Epidermal melanocyte (primary cell): Measurements from ENCODE around the gene HSPA9.

Experiments used
- DNase-seq: peaks from one replicate; pipeline ENCODE4 v3.0.0; 2011; ENCODE audit warnings: low spot score; ENCODE audit not compliant: insufficient read length

HSPA9 gene

DNA sequence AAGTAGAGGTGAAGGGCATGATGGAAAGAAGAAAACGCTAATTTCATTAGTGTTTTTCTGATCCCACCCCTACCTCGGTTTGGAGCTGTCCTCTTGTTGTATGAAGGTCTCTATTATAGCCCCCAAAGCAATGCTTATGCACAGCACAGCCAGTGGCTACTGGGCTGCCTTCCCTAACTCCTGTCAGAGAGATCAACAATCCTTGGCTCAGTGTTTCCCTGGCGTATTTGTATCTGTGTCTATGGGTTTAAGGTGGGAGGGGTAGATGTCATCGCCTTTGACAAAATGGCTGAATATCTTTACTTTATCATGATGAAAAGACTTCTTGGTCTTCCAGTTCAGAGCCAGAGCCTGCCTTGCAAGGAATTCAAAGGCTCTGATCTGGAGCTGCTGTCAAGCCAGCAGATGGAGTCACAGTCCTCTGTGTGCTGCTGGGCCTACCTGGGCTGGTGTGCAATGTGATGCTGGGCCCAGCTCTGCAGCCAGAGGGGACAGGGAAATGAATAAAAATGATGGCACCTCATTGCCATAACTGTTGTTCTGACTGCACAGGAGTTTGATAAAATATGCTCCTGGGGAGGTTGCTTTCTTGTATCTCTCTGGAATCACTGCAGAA, 20.1 kb upstream of the HSPA9 start:
- no peak for DNase-seq

DNA sequence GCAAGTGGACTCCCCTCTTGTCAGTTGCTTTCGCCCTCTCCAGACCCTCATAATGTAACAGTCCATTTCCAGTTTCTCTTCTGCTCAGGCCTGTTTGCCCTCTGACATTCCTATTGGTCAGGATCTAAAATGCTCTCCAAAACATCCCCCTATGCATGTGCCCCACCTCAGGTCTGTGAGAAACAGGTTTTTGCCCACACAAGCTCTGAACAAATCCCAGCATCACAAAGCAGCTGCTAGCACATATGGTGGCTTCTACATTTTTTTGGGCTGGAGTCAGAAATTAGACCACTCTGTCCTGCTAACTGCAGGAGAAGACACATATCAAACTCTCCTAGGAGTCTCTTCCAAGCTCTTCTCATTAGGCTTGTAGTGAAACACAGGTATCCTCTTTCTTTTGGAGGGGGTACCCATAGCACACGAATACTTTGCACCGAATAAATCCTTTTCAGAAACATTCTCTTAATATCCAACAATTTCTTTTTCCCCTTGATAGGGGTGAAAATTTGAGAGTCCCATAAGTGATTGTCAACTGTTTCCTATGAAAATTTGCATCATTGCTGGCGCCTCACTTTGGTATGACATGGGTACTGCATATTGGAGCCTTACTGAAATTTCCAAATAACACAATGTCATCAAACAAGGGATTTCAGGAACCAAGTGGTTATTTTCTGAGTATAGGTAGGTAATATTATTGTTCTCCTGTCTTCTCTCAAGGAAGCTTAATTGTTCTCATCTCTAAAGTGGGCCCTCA, 19.3 kb upstream of the HSPA9 start:
- no peak for DNase-seq

DNA sequence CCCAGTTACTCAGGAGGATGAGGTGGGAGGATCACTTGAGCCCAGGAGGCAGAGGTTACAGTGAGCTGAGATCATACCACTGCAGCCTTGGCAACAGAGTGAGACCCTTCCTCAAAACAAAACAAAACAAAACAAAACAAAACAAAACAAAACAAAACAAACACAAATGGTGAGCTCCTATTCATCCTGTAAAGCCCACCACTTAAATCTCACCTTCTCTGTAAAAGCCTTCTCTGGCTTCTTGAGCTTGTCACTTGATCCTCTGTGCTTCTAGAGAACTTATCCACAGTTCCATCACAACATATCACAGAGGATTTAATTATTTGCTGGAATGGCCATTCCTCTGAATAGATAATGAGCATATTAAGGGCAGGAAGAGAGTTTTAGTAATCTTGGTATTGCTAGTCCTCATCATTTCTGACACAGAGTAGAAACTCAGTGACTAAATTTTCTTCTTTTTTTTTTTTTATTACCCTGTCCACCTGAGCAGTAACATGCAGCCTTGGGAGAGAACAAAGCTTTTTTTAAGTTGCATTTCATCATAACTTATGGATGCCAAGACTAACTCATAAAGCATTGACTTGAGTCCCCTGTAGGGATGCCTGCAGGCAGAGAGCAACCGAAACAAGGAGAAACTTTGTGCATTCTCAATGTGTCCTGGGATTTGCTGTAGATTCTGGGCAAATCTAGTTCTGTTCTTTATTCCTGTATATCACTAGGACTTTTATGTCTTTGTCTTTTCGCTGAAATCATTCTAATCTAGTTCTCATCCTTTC, 13.0 kb upstream of the HSPA9 start:
- DNase-seq: no peak

DNA sequence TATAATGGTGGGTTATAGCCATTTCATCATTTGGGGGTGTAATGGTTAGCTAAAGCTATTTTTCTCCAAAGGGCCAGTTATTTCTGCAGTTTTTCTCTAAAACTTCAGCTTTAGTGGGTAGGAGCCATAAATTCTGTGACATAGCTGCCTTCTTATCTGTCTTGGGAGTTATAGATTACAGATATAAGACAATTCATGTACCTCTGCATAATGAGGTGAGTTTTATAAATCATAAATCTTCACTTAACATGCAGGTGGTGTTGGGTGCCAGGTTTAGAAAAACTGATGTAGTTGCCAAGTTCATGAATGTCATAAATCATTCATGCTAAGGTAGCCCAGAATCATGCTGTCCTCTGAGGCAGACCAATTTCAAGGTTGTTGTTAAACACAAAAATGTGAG, 10.0 kb upstream of the HSPA9 start:
- DNase-seq: no peak

DNA sequence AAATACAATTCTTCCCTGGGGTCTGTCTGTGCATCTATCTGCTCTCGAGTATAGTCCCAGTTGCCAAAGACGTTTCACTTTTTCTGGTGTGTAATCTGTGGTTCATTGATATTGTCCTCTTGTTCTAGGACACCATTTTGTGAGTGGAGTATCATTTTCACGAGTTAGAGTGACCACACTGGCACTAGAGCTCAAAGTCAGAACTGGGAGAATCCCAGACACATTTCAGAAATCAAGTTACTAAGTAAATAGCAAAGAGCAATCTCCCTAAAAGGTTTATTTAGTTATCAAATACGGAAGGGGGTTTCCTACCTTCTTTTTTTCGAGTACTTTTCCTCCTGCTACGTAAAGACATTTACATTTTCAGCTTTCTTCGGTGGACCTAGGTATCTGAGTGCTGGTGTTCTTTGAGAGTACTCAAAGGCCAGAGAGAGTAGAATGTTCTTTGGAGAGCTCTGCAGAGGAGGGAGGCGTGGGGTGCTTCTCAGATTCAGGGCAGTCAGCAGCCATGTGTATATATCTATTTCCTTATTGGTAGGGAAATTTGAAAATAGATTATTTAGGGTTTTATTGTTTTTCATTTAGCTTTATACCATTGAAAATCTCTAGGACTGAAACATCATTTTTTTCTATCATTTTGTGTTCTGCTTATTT, 8.9 kb upstream of the HSPA9 start:
- DNase-seq: no peak

DNA sequence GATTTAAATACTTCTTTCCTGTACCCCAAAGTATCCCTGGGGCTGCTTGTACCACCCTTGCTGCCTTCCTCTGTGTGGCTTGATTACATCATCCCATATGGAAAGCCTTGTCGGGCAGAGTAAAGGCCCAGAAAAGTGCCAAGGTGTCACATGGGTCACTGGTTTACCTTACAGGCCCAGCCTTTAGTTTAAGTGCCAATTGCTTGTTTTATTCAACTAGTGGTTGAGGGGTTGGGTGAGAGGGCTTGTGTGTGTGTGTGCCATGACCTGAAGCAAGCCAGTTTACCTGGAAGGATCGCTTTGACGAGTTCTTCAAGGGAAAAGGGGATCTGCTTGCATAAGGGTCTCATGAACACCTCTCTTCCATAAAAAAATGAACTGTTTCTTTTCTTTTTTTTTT, 7.8 kb upstream of the HSPA9 start:
- no peak for DNase-seq

DNA sequence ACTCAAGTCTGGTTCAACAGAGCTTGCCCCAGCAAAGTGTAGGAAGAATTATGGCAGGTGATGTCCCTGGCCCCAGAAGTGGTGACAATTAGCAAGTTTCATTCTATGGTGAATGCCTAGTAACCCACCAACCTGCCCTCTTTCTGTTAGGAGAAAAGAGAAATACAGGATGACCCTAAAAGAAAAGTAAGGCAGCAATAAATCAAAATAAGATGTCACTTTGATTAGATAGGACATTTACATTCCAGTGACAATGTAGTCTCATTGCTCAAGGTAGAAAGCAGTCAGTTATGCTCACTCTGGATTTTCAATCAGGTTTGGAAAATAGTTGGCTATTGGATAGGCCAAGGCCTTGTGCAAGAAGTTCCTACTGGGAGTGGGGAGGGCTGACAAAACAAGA, 5.6 kb upstream of the HSPA9 start:
- no peak for DNase-seq

DNA sequence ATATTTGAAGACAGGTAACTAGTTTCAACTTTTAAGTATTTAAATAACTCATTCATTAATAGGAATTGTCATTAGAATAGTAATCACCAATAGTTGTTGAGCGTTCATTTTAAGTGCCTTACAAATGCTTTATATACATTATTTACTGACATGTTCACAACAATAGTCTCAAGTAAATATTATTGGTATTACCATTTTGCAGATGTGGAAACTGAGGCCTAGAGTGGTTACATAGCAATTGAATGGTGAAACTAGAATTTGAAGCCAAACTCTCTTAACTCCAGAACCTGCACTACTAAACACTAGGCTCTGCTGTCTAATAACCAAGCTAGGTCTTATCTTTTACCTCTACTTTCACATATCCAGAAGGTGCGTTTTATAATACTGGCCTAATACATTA, 4.8 kb upstream of the HSPA9 start:
- no peak for DNase-seq

DNA sequence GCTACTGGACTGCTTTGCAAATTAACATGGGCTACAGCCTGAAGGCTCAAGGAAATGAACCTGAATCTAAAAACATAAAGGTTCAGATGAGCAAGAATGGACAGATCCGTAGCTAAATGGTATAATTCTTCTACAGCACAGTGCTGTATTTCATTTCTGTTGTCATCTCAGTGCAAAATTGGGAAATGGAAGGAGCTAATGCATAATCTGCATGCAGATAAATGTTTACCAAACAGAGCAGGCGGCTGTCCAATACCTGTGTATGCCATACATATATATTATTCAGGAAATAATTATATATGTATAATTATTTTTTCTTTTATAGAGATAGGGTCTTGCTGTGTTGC, 4.3 kb upstream of the HSPA9 start:
- DNase-seq: no peak

DNA sequence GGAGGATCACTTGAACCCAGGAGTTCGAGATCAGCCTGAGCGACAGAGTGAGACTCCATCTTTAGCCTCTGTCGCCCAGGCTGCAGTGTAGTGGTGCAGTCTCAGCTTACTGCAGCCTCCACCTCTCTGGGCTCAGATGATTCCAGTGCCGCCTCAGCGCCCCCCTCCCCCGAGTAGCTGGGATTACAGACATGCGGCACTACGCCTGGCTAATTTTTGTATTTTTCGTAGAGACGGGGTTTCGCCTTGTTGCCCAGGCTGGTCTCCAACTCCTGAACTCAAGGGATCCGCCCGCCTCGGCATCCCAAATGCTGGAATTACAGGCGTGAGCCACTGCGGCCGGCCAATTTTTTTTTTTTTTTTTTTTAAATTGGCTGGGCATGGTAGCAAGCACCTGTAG, 2.3 kb upstream of the HSPA9 start:
- no peak for DNase-seq

DNA sequence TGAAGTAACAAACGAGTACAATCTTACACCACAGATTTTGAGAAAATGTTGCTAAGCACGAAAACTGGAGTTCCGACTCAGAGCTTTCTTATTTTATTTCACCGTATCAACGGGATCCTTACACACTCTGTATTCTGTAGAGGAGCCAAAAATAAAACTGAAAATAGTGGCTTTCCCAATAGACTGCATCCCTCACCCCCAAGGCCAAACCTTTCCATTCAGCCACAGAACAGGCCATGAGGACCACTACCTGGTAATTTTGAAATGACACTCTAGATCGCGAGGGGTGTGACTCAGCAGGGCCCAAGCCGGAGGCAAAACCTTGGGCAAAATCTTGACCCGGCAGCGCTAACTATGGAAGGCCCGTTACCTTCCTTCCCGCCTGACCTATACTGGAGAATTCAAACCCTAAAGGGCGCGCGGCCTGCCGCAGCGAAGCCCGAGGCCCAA, 432 bp downstream of the HSPA9 start:
- no peak for DNase-seq

DNA sequence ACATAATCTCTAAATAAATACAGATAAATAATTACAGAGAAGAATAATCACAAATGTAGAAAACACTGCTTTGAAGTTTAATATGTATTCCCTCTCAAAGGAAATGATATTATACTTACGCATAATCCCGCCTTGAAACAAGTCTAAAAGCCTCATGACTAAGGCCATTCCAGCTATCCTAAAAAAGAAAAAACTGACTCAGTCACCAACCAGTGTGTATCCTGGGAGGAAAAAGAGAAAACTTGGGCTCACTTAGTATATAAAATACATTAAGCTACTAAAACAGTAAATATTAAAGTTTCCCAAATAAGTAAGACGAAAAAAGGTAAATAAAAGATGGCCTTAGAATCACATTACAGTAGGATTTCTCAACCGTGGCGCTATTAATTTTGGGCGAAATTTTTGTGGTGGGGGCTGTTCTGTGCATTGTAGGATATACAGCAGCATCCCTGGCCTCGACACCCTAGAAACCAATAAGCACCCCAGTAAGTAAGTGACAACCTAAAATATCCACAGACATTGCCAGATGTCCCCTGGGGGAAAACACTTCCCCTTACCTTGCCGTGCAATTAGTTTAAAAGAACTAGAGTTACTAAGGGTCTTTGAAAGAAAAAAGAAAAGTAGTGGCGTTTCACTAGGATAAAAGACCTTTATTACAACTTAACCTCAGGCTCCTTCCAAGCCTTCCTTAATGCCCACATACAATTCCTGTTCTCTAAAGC, 1.1 kb downstream of the HSPA9 start:
- no peak for DNase-seq

DNA sequence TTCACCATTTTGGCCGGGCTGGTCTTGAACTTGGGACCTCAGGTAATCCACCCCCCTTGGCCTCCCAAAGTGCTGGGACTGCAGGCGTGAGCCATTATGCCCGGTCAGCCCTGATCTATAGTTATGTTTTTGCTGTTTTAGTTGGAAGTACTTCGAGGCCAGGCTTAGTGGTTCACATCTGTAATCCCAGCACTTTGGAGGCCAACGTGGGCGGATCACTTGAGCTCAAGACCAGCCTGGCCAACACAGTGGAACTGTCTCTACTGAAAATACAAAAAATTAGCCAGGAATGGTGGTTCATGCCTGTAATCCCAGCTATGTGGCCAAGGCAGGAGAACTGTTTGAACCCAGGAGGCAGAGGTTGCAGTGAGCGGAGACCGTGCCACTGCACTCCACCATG, 2.0 kb downstream of the HSPA9 start:
- no peak for DNase-seq

DNA sequence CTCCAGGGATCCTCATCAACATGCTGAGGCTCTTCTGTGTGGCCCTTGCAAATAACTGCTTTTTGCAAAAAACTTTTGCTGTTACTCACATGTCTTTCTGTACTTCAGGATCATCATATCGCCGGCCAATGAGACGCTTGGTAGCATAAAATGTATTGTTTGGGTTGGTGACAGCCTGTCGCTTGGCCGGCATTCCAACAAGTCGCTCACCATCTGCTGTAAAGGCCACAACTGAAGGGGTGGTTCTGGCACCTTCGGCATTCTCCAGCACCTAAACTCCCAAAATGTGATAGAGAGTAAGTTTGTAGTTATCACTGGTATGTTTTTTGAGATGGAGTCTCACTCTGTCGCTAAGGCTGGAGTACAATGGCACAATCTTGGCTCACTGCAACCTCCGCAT, 4.3 kb downstream of the HSPA9 start:
- no peak for DNase-seq

DNA sequence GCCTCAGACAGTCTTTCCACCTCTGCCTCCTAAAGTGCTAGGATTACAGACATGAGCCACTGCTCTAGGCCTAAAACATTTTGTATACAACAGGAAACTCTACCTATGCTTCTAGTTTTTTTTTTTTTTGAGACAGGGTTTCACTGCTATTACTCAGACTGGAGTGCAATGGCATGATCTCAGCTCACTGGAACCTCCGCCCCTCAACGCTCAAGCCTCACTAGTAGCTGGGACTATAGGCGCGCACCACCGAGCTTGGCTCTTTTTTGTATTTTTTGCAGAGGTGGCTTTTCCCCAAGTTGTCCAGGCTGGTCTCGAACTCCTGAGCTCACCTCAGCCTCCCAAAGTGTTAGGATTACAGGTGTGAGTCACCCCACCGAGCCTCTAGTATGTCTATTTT, 5.4 kb downstream of the HSPA9 start:
- no peak for DNase-seq

DNA sequence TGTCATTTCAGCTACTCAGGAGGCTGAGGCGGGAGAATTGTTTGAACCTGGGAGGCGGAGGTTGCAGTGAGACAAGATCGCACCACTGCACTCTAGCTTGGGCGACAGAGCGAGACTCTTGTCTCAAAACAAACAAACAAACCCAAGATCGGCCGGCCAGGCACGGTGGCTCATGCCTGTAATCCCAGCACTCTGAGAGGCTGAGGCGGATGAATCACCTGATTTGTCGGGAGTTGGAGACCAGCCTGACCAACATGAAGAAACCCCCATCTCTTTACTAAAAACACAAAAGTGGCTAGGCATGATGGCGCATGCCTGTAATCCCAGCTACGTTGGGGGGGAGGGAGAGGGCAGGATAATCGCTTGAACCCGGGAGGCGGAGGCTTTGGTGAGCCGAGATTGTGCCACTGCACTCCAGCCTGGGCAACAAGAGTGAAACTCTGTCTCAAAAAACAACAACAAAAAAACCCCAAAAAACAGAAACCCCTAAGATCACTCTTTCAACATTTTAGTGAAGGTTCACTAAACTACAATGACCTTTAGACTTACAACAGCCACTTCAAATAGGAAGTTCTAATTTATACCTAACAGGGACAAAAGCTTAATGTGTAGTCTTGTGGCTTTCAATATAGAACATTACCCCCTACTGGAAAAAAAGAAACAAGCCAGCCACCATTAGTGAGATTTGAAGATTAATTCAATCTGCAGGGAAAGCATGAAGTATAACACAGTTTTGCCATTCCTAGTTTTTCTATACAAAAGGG, 7.0 kb downstream of the HSPA9 start:
- no peak for DNase-seq

DNA sequence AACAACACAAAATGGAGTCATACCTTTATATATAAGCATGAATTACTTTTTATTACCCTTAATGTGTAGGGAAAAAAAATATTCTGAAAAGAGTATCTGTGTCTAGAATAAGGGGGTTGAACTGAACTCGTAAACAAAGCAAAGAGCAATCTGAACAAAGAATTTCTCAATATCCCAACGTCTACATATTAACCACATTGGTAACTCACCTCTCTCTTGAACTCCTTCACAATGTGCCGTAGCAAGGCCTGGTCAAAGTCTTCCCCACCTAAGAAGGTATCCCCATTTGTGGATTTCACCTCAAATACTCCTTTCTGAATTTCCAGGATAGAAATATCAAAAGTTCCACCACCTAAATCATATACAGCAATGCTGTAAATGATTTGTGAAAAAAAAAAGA, 8.4 kb downstream of the HSPA9 start:
- DNase-seq: no peak

DNA sequence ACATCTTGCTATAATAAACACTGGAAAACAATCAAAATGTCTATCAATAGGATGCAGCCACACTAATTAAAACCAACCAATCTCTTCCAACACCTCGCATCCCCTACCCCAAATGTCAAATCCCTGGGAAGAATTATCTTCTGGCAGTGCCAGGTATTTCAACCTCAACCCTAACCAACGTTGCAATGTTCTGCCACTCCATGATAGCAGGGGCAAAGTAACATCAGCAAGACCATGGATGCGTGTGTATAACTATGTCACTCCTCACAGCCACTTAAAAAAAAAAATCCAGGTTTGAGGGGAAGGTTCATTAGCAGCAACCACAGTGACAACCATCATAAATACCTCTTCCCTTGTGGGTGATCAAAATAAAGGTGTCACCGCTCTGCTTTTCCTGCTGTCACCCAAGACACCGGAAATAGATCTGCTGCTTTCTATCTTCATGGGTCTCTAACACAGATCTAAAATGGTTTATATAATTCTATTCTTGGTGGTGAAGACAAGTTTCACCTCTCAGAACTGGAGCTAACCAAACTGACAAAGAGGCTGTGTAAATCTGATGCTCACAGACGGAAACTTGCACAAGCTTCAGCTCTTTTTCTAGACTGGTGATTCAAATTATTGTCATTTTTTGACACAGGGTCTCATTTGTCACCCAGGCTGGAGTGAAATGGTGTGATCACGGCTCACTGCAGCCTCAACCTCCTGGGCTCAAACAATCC, 9.9 kb downstream of the HSPA9 start:
- DNase-seq: no peak

DNA sequence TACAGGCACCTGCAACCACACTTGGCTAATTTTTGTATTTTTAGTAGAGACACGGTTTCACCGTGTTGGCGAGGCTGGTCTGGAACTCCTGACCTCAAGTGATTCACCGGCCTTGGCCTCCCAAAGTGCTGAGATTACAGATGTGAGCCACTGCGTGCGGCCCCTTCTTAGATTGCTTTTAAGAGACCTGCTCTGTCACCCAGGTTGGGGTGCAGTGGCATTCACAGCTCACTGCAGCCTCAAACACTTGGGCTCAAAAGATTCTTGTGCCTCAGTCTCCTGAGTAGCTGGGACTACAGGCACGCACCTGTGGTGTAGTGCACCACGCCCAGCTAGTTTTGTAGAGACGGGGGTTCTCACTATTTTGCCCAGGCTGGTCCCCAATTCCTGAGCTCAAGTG, 11.0 kb downstream of the HSPA9 start:
- DNase-seq: no peak
